ENCODE data around the gene C9orf78.
A peak's percentile ranks its signal among the peaks of the same experiment; 100 is the strongest.

Gene C9orf78

DNA sequence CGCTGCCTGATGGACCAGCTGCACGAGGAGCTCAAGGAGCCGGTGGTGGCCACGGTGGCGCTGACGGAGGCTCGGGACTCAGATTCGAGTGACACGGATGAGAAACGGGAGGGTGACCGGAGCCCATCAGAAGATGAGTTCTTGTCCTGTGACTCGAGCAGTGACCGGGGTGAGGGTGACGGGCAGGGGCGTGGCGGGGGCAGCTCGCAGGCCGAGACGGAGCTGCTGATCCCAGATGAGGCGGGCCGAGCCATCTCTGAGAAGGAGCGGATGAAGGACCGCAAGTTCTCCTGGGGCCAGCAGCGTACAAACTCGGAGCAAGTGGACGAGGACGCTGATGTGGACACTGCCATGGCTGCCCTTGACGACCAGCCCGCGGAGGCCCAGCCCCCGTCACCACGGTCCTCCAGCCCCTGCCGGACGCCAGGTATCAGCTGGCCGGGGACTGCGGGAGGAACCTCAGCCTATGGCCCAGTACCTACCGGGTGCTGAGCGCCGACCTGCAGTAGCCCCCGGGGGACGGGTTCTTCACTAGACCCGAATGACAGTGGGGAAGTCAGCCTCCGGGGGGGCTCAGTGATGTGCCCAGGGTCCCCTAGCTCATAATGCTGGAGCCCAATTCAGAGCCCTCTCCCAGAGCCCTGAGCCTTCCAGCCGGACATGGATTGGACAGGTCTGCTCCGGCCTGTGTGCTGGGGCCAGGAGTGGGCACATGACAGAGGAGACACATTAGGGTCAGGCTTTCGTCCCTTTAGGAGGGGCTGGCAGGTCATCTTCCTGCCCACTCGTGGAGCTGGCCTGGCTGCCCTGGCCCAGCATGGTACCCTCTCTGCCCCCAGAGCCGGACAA is 33.2 kb upstream of the C9orf78 start:
- no peak overlapping the region for H3K4me3 ChIP-seq (ENCODE audit: low read depth, low read length)

DNA sequence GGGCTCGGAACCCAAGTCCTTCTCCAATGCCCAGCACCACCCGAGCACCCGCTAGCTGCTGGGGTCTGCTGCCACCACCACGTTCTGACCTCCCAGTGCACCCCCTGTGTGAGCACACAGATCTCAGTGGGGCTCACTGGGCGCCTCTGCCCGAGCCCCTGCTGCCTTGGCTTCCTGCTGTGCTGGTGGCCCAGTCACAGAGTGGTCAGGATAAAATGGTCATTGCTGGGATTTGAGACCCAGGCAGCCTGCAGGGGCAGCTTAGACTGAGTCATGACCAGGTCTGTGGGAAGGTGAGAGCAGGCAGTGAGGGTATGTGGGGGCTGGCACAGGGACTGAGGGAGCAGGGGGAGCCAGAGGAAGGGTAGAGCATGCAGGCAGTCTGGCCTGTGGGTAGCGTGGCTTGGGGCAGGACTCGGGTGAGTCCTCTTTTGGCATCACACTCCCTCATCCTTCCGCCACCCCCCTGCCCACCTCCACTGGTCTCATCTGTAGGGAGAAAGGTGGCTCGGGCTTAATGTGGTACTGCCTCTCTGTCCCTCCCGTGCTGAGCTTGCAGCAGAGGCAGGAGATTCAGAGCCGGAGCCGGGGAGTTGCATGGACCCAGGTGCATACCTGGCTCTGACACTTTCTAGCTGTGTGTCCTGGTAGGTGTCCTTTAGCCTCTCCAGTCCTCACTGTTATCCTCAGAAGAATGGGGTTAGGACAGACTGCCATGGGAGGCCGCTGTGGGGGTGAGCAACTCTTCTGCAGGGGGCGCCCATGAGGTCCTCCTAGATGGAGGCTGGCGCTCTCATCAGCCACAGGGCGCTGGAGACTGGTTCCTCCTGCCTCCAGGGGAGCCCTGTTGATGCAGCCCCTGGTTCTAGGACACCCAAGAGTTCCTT is 32.3 kb upstream of the C9orf78 start:
- no peak for DNase-seq (ENCODE audit: low read depth)
- H3K4me3 ChIP-seq (ENCODE audit: low read depth, low read length) = no peak overlapping the region

More for the DNA sequence above, 33.2 kb upstream of the C9orf78 start:
- no peak for DNase-seq (ENCODE audit: low read depth)

DNA sequence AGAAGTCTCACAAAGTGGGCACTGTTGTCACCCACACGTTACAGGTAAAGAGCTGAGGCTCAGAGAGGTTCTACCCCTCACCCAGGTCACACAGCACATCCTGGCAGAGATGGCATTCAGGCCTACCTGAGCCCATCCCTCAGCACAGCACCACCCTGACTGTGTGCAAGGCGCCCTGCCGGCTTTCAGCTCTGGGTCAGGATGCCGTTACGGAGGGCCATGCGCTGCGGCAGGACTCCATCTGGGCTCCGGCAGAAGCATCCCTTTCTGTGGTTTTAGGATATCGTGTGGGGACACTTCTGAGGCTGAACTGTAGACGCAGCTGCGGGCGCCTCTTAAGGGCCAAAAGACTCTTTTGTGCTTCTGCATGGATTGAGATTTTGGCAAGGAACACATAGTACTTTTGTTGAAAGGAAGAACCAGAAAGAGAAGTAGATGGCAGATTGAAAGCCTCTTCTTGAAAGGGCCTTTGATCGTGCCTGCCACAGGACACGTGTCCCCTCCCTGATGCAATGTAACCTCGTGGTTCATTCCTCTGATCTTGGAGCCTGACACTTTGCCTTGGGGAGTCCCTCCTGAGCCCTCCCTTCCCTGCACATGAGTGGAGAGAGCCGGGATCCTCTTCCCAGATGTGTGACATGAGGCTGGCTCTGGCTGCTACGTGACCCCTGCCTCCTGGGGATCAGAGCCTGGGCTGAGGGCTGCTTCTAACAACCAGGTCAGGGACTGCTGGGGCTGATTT is 31.5 kb upstream of the C9orf78 start:
- no peak overlapping the region for H3K4me3 ChIP-seq (ENCODE audit: low read depth, low read length)
- DNase-seq (ENCODE audit: low read depth) = no peak

DNA sequence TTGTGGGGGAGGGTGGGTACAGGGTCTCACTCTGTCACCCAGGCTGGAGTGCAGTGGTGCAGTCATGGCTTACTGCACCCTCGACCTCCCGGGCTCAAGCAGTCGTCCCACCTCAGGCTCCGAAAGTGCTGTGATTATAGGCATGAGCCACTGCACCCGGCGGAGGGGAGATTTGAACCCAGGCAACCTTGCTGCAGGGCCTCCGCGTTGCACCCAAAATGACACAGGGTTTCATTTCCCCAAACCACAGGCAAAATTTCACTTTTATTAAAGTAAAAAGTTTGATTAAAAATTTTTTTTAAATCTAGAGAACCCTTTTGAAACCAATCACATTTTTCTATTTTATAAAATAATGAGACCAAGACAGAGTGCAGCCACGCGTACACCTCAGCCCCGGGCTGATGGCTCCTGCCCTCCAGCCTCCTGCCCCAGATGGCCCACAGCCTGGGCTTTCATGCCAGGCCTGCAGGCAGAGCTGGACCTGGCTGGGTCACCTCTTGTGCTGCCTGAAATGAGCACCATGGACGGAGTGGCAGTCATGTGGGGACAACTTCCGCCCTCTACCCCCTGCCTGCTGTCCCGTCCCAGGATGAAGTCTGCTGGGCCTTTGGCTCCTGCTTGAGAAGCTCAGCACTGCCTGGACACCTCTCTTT is 30.7 kb upstream of the C9orf78 start:
- no peak overlapping the region for H3K4me3 ChIP-seq (ENCODE audit: low read depth, low read length)
- DNase-seq (ENCODE audit: low read depth) = no peak

DNA sequence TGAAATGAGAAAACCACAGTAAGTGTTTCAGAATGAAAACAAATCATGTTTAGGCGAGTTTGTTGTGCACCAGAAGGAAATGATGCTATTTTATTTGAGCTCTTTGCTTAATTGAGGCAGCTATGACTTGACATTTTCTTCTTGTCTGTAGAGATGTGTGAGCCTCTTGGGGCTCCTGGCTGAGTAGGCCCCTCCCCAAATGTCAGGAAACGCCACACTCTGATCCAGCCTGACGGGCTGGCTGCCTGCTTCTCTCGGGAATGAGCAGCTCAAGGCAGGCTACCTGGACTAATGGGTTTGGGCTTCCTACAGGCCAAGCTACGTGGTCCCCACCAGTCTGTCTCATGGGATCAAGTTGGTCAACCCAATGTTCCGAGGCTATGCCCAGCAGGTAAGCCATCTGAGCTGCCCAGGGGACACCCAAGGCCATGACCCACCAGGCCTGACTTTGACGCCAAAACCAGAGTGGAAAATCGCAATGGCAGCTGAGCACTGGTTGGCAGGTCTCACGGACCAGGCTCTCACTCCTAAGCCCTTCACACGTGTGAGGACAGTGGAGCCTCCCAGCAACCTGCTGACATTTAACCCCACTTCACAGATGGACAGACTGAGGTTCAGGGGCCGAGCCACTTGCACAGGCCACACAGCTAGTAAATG is 30.0 kb upstream of the C9orf78 start:
- H3K4me3 ChIP-seq (ENCODE audit: low read depth, low read length) = no peak overlapping the region
- no peak for DNase-seq (ENCODE audit: low read depth)

DNA sequence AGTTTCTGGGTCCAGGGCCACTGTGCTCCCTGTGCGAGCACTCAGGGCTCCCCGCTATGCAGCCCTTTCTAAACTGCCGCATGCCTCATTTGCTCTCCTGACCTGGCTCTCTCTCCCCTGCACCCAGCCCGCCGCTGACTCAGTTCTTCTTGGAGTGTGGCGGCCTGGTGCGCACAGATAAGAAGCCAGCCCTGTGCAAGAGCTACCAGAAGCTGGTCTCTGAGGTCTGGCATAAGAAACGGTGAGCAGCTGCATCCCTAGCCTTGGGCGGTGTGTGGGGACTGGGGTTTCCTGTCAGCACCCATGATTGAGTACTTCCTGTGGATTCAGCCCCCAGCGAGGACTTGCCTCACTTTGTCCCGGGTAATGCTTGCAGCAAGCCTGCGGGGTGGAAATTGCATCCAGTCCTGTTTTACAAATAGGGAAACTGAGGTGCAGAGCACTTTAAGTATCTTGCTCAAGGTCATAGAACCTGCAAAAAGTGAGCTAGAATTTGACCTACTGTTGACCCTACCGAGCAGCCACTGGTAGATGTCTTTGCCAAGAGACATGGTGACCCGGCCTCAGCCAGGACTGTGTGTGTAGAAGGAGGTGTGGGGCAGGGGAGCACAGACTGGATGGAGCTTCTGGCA is 28.1 kb upstream of the C9orf78 start:
- H3K4me3 ChIP-seq (ENCODE audit: low read depth, low read length) = no peak overlapping the region
- DNase-seq (ENCODE audit: low read depth) = peak; percentile 69

GRCh38 chr9:129861447-129861827 is 26.4 kb upstream of the C9orf78 start:
- H3K4me3 ChIP-seq (ENCODE audit: low read depth, low read length) = no peak overlapping the region
- no peak for DNase-seq (ENCODE audit: low read depth)

GRCh38 chr9:129860653-129861446 is 25.8 kb upstream of the C9orf78 start:
- no peak overlapping the region for H3K4me3 ChIP-seq (ENCODE audit: low read depth, low read length)
- no peak for DNase-seq (ENCODE audit: low read depth)

DNA sequence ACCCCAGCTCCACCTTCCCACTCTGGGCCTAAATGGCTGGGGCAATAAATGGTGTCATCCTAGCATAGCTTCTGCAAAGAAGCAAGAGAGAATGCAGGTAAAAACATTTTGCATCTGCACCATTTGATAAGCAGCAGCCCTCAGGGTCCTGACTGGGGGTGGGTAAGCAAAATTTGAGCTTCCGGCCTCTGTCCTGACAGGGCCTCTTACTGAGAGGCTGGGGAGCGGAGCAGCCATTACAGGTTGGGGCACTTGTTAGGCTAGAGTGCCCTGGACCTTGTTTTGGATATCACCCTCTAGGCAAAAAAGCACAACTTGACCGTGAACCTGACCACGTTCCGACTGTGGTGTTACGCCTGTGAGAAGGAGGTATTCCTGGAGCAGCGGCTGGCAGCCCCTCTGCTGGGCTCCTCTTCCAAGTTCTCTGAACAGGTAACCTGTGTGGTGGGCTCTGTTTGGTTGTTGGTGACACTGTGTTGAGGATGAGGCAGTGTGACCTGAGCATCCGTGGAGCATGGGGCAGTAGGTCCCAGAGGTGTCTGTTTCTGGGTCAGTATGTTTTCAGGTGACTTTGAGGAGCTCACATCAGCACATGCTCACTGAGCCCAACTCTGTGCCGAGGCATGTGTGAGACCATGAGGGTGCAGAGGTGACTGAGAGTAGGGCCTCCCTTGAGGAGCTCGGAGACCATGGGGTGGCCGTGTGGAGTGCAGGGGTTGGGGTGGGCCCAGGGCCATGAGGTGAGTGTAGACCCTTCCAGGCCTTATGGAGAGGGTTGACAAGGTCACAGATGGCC is 23.3 kb upstream of the C9orf78 start:
- no peak for DNase-seq (ENCODE audit: low read depth)
- no peak overlapping the region for H3K4me3 ChIP-seq (ENCODE audit: low read depth, low read length)

DNA sequence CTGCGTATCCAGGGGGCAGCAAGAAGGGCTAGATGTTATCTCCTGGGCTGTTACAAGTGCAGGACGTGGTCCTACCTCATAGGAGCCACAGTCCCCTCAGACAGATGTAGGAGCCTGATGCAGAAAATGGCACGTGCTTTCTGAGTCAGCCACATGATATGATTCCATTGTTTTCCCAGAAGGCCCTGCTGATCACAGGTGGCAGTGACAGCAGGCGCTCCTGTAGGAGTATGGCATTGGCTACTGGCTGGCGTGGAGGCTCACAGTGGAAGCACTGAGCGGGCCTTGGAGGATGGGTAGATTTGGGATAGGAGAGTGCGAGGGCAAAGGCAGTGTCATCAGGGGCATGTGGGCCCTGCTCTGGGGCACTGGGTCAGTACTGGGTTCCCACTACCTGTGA is 22.1 kb upstream of the C9orf78 start:
- no peak overlapping the region for H3K4me3 ChIP-seq (ENCODE audit: low read depth, low read length)
- DNase-seq (ENCODE audit: low read depth) = no peak

GRCh38 chr9:129854588-129855110 is 19.6 kb upstream of the C9orf78 start:
- no peak overlapping the region for H3K4me3 ChIP-seq (ENCODE audit: low read depth, low read length)
- no peak for DNase-seq (ENCODE audit: low read depth)

DNA sequence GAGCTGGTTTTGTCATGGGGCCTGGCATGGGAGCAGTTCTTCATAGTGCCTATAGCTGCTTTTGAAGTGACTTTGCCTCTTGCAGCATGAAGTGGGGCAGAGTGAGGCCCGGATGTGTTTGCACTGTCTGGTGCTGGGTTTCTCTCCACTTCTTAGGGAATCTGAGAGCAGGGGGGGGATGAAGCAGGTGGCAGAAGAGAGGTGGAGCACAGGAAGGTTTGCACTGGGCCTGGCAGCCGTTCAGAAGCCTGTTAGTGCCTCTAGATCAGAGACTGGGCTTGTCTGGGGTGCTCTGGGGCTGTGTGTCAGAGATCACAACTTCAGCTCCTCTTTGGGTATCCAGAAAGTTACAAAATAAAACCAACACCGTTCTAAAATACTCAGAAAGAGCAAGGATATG is 18.5 kb upstream of the C9orf78 start:
- no peak overlapping the region for H3K4me3 ChIP-seq (ENCODE audit: low read depth, low read length)
- DNase-seq (ENCODE audit: low read depth) = no peak

GRCh38 chr9:129852579-129852978 is 17.5 kb upstream of the C9orf78 start:
- no peak overlapping the region for H3K4me3 ChIP-seq (ENCODE audit: low read depth, low read length)
- no peak for DNase-seq (ENCODE audit: low read depth)

GRCh38 chr9:129851821-129852220 is 16.7 kb upstream of the C9orf78 start:
- DNase-seq (ENCODE audit: low read depth) = no peak
- no peak overlapping the region for H3K4me3 ChIP-seq (ENCODE audit: low read depth, low read length)

GRCh38 chr9:129850821-129851550 is 15.9 kb upstream of the C9orf78 start:
- H3K4me3 ChIP-seq (ENCODE audit: low read depth, low read length) = no peak overlapping the region
- DNase-seq (ENCODE audit: low read depth) = no peak

DNA sequence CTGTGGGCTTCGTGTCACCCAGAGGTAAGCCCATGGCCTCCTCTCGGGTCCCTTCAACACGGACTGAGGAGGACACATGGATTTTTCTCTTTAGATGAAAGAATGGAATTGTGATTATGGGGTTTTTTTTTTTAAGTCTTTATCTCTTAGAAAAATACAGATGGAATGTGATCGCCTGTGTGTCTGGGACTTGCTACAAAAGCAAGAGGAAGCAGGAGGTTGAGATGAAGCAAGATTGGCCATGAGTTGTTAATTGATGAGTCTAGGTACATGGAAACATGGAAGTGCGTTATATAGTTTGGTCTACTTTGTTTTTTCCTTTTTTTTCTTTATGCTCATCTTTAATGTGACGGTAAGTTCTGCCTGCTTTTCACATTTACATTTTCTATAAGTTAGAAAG is 14.8 kb upstream of the C9orf78 start:
- H3K4me3 ChIP-seq (ENCODE audit: low read depth, low read length) = no peak overlapping the region
- DNase-seq (ENCODE audit: low read depth) = no peak

Data from skeletal muscle cell (primary cell).